NCI-H1694 (cell line): Measurements from ENCODE around the gene ULK4.

Experiments used
- DNase-seq: peaks from one replicate; lab custom pipeline; 2025; lab: John Stamatoyannopoulos, UW

ULK4 gene

DNA sequence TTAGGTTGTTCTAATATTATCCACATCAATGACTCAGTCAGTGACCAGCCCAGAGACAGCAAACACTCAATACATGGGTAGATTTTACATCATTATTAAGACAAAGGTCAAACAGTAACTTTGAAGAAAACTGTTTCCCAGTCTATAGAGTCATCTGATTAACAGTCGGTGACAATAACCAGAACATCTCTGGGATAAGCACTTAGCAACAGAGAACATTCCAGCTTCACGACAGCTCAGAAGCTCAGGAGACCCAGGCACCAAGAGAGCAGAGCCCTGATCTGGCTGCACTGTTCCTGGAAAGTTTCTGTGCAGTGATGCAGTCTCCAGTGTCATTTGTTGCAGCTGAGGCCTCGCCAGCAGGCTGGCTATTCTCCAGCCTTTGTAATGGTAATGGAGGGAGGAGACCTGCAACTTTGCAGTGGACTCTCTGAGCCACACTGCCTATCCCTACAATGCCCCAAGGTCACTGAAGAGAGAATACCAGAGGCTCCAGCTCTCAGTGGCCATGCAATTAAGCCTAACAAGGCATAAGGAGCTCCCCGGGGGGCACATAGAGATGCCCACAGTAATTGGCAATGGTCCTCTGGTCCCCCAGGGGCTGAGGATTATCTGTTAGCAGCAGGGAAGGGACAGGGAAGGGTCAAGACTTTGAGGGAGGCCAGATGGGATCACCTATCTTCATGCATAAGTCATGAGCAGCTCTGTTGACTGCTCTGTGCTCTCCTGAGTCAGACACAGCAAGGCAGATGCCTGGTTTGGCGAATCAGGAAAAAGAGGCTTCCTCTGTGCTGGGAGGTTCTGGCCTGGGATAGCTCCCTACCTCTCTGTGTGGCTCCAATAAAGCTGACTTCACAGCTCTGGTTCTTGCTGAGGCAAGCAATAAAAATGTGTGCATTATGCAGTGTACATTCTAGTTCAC, 599.0 kb downstream of the ULK4 start:
- DNase-seq, result no peak

DNA sequence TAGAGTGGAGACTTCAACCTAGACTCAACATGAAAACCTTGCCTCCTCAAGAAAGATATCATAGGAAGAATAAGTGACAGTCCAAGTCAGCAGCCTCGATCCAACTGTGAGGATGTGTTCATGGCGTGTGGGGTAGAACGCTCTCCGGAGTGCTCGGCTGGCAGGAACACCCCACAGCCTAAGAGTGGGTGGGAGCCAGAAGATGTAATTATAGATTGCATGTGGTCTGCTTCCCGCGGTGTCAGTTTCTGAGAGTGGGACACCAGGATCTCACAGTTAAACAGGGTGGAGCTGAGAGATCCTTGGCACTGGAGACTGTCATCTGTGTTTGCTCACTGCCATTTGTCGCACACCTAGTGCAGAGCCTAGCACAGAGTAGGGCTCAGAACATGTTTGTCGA, 604.6 kb downstream of the ULK4 start:
- DNase-seq, result no peak

DNA sequence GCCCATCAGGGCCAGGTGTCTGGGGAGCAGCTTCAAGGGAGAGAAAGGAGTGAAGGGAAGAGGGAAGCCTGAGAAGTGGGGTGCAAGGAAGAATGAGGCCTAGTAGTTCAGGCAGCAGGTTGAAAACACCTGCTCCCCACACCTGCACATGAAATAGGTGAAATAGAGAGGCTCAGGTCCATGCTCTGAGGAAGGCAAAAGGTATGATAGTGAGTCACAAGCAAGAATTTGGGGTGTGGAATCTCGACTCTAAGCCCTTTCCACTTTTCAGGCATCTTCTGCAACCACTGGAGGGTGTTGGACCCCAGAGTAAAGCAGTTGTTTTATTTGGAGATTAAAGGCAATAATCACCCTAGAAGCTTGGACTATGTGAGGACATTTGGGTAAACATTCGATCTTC, 605.1 kb downstream of the ULK4 start:
- DNase-seq, result no peak

DNA sequence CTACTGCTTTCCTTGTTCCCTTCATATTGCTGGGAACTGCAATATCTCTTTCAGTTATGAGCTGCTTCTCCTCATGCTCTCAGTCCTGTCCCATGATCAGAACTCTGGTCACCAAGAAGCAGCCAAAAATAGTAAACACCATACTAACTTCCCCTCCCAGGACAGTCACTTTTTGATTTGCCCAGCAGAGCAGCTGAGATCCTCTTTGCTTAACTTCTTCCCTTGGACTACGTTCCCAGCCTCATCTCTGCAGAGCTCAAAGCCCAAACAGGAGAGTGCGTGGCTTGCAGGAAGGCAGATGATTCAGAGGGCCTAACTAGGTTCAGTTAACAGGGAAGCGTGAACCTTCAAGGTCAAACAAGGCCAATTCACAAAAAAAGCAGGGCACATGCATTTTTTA, 609.4 kb downstream of the ULK4 start:
- no peak for DNase-seq

DNA sequence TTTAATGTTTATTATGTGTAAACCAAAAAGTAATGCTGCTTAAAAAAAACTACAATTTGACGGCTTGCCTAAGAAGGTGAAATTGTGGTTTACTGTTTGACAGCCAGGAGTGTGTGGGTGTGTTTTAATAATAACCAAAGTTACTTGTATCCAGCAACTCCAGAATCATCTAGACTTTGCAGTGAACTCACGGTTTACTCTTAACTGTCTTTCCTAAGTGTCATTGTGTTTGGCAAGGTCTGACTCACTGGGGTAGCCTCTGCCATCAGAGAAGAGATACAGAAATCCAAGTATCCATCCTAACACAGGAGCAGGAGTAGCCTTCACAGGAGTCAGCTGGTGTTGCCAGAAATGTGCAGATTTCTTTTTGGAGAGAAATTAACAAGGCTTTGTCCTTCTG, 611.5 kb downstream of the ULK4 start:
- no peak for DNase-seq

DNA sequence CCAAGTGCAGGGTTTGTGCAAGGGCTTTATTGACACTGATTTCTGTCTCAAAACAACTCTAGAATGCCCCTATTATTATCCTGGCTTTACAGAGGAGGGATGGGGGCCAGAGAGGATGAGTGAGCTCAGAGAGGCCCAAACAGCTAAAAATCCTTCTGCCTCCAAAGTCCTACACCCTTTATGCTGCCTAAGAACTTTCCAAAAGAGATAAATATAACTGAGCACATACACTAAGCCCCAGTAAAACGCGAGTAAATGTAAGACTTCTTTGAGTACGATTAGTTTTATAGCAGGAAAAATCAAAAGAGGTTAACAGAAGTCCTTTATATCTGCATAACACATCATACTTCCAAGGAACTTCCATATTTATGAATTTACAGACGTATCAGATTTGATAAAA, 613.5 kb downstream of the ULK4 start:
- no peak for DNase-seq

DNA sequence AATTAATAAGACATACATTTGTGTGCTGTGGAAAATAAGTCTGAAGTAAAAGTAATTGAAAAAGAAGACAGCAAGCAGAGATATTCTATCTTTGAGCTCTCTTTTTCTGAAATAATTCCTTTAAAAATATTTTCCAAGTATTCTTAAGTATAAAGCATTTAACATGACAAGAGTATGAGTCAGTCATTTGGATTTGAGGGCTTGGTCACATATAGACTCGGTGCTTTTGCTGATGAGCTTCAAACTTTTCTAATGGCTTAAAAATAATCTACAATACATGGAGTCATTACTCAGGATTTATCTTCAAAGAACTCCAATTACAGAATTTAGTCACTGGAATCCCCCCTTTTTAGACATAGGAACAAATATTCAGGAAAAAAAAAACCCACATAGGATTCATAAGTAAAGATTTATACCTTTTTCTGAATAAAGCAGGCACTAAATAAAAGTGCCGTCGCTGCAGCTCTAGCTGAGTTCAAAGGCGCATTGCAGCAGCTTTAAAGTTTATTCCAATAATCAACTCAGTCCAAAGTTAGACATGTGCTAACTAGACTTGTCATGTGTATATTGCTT, 615.1 kb downstream of the ULK4 start:
- no peak for DNase-seq

DNA sequence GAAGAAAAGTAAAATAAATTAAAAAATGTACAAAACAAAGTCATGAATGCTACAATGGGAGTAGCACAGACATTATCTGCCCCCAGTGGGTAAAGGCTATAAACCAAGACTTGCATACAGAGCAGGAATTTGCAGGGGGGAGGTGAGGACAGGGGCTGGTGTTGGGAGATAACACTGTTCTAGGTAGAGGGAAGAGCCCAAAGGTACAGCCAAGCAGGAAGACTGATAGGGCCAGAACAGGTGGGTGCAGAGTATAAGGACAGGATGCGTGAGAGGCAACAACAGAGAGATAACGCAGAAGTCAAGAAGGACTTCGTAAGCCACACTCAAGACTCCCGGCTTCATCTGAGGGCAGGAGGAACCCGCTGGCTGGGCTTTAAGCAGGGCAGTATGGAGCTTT, 616.1 kb downstream of the ULK4 start:
- DNase-seq, result no peak

DNA sequence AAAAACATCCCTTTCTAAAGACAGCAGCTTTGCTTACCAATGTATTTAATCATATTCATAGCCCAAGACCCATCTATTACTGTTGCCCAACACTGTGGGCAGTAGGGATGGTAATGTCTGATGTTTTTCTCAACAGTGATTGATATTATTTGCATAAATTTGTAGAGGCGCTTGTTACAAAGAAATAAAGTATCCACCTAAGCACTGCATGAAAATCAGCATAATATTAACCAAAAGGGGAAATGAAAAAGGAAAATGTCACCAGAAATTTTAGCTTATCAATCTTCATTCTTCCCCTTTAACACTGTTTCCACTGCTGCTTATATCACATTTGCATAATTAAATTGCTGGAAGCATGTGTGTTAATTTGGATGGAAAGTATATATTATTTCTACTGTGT, 622.1 kb downstream of the ULK4 start:
- no peak for DNase-seq

DNA sequence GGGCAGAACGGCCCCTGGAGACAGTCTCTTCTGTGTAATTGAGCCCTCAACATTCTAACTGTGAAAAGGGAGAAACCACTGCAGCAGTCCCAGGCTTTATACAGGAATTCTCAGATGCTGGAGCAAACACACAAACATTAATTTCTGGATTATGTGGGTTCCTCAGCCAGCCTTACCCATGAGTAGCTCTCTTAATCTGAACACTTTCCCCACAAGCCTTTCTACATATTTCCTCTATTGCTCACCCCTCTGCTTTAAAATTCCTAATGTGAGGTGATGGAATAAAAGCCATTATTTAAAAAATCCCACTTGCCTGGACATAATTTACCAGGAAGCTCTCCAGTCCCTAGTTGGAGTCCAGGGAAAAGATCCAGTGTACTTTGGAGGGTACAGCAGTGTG, 623.6 kb downstream of the ULK4 start:
- DNase-seq, result no peak

DNA sequence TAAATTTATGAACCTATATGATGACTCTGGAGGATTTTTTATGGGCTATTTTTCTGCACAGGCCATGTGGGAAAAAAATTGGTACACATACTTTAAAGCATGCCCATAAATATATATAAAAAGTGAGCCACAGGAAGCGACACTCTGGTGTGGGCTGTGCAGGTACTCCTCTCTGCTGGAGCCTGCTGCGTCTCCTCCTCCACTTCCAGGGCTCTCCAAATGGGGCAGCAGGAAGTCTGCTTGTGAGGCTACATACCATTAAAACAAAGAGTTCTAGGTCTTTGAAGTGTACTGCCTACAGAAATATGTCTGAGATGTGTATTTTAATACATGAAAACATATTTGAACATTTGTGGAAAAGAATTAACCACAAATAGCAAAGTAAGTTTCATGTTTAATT, 627.5 kb downstream of the ULK4 start:
- no peak for DNase-seq

DNA sequence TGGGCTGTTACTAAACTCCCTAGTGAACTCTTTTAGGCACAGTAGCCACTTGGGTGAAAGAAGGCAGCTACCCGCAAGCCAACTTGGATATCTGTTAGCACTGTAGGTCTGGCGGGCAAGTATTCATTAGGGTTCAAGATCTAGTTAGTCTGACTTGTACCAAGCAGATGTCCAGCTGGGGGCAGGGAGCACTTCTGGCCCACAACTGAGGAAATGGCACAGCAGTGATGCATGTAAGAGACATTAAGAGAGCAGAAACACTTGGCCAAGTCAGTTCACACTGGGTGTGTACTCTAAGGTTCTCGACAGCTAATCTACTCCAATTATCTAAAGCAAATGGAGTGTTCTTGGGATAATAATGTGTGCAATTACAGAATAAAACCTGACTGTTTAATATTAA, 630.9 kb downstream of the ULK4 start:
- DNase-seq, result no peak

DNA sequence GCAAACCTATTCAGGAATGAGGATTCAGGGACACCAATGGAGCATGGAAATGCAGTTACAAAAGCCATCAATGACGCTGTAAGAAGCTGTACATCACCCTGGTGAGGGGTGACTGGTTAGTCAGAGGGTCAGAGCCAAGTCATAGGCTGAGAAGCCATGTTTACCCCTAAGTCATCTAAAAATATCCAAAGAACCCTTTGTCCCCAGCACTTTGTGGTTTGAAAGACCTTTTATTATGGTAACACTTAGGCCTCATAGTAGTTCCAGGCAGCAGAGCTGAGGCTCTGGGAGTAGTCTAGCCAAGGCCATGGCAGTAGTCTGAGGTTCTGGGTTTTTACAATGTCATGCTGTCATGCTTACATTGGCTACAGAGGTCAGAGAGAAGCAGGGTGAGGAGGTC, 631.4 kb downstream of the ULK4 start:
- no peak for DNase-seq

DNA sequence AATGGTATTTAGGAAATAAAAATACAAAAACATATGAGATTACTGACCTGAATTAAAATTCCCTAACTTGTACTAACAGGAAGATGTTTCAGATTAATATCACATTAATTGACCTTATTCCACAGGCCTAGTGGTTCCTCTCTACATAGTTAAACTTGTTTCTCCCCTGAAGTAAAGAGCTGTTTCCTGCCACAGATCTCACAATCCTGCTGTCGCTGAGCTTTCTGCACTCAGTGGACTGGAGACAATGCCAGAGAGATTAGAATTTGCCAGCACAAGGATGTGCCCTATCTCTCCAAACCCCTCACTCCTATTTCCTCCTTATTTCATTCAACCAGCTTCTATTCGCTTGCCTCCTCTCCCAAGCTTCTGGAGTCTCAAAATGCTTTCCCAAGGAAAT, 632.0 kb downstream of the ULK4 start:
- no peak for DNase-seq

DNA sequence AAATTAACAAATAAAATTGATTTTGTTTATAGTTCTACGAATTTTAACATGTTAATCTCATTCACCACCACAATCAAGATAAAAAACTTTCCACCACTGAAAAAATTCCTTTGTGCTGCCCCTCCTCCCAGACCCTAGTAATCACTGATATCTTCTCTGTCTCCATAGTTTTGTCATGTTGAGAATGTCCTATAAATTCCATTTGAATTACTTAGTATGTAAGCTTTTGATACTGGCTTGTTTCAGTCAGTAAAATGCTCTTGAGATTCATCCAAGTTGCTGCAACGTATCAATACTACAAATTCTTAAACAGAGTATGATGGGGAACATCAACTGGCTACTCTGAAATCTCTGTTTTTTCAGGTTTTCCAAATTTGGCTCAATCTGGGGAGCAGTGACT, 633.0 kb downstream of the ULK4 start:
- DNase-seq, result no peak

DNA sequence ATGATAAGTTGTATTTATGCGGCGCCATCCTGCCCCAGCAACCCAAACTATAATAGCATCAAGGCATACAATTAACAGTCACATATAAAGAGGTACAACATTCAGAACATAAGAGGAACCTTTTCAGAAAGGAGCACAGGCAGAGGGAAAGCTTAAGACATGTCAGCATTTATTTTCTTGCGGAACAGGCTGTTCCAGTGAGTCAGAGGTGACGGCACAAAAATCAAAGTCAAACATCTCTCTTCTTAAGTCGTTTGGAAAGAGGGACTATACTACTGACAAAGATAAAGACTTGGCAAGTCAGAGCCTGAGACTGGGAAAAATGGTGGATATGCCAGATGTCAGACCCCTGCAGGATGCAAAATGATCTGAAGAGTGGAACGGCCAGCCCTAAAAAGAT, 634.2 kb downstream of the ULK4 start:
- DNase-seq, result no peak

DNA sequence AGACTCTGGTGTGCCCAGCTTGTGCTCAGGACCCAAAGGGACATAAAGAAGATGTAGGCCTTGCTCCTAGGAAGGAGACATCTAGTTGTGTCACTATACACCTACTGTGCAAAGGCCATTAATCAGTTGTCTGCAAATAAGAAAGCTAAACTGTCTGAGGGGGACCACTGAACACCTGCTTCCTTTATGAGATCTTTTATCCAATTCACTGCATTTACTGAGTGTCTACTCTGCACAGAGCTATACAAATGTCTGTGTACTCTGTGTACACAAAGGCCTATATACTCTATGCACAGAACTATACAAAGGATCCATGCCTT, 637.8 kb downstream of the ULK4 start:
- no peak for DNase-seq

DNA sequence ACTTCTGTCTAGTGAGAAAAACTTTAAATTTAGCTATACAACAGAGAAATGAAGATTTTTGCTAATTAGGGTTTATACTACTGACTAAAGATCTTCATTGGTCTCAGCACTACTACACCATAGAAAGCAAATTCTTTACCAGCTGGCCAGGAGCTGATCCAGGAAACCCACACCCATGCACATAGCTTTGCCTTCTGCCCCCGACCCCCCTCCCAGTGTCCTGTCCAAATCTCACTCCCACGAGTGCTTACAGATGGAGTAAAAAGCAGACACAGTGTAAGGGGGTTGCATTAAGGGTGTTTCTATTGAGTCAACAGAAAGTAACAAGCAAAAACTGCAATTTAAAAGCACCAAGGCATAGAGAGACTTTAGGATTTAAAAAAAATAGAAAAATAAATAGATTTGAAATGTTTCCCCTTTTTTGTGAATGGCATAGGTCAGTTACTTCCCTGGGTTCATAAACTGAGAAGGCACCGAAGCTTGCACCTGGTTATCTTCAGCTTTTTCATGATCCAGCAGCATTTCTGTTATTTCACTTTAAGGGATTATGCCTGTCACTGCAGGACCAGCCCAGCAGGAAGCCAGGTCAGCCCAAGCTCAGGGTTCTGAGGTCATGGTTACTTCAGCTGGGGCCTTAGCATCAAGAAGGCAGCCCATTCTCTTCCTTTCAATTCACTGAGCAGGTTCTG, 638.3 kb downstream of the ULK4 start:
- no peak for DNase-seq

DNA sequence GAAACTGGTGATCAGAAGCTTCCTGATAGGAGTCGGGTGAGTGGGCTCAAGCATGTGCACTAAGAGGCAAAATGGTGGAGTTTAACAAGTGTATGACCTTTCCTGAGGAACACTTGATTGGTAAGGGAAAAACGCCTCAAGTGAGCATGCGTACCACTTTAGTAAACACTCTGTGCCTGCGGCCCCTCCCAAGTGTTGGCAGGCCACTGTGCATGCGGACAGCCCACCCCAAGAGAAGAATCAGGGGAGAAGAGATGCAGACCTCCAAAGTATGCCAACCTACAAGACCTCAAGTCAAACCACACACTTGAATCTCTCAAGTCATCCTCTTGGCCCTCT, 640.3 kb downstream of the ULK4 start:
- no peak for DNase-seq

DNA sequence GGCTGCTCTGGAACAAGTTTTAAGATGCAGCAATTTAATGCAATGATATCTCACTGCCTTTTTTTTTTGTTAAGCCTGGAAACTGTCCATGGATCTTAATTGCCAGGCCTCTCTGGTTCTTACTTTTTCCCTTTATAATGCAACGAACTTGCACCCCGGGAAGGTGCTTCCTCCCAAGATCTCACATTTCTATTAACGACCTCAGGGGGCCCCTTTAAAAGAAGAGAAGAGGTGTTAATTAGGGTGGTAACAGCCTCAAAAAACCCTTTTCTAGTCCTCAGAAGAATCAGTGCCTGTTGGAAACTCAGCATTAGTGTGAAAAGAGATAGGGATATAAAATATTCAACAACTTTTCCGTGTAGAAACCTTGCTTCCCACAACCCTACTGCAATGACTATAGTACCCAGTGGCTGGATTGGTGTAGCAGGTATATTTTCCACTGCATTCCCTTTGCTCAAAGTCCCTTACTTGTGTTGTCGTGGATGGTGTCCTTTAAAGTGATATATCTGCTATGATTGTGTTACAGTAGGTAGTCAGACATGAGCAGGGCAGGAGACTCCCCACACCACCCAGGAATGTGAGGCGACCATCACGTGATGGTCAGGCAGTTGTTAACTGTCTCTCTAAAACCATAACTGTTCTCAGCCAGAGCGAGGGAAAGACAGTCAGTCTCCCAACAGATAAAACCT, 640.8 kb downstream of the ULK4 start:
- no peak for DNase-seq

DNA sequence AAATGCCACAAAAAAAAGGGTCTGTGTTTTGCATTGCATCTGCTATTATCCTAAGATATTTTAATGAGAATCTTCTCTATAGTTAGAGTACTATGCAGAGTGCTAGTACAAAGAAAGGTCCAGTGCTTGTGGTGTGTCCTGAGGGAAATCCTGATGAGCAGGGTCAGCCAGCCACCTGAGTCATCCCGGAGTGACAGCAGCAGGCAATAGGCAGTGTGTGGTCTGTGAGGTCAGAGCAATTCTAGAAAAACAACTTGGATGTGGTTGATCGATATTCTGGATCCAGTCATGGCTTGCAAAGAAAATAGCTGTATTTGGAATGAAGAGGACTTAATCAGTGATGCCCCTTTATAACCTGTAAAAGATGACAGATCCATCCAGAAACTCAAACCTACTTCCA, 643.4 kb downstream of the ULK4 start:
- no peak for DNase-seq

DNA sequence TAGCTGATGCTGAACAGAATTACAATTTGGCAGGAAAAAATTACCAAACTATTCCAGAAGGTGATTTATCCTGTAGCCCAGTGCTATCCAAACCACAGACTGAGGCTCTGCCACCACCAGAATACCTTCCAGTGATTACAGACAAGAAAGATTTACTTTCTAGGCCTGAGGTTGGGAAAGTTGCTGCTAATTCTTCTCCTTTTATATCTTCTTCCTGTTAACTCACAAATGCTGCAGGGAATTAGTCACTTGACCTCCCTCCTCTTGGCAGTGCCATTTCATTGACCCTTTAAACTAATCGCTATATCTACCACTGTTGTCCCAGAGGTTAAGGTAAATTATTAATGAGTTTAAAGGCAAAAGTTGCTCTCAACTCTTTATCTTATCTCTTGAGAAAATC, 644.2 kb downstream of the ULK4 start:
- no peak for DNase-seq

DNA sequence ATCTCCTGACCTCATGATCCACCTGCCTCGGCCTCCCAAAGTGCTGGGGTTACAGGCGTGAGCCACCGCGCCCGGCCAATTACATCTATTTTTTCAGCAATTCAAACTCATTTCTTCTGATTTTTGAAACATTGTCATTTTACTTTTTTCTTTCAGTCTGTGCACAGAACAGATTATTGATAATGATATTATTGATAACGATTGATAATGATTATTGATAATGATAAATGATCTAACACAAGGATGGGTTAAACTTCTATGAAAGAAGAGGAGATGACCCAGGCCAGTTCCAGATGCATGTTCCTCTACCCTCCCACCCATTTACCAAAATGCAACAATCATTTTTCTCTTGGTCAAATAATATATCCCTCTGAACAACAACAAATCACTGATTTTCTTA, 644.6 kb downstream of the ULK4 start:
- no peak for DNase-seq
